Lower leg skin (tissue), 4 donors: Measurements from ENCODE around the gene KLK2. TPM values are rescaled to one million over a fixed set of nuclear protein-coding genes. Genes with fewer than 3 reads are reported as not detected.

Experiments used
- DNase-seq, 2 donors: peaks; one replicate each; pipeline ENCODE4 v3.0.0-alpha.2; 2019; ENCODE audit warnings: low spot score in 2 of 2
- H3K4me3 ChIP-seq: fragments of 200-600 bp; sonication (generic); 2 replicates; pipeline ENCODE4 v1.5.1; 2017; ENCODE audit warnings: mild to moderate bottlenecking, low read depth; ENCODE audit not compliant: poor library complexity, severe bottlenecking
- POLR2A ChIP-seq, 2 donors: fragments of 450-650 bp; IDR thresholded peaks; one replicate each; pipeline ENCODE4 v1.6.1; 2016 to 2017; ENCODE audit warnings: antibody characterized with exemption in 2 of 2, mild to moderate bottlenecking in 1 of 2, moderate library complexity in 1 of 2
- WGBS, 2 donors: methylation state at CpG; one replicate each; pipeline ENCODE4 v1.1.5; 2018; 5-methylcytosine and 5-hydroxymethylcytosine counted together
- intact Hi-C: fragments of 100-400 bp; cut with DNase I; formaldehyde crosslinking; loops from one replicate; pipeline ENCODE4 v1.15.0; 2023; ENCODE audit warnings: low total_unique reads
- total RNA-seq, 4 donors: library from RNA; depleted of rRNA; stranded (reverse); fragments of >200 nt; gene quantifications; one replicate each; pipeline ENCODE4 v1.1.0, GENCODE V29; 2016
- TF ChIP-seq, protein P1 (sequence below), 3 donors: fragments of 450-650 bp; IDR thresholded peaks; one replicate each; pipeline ENCODE4 v1.5.1; 2016; ENCODE audit warnings: antibody characterized with exemption in 3 of 3, mild to moderate bottlenecking in 3 of 3, moderate library complexity in 2 of 3

KLK2 gene
- 10 to 100 TPM in 1 of 4 donors, 1 to 10 TPM in 1, not detected in 2; 5.3 to 31.2 TPM for total RNA-seq

DNA sequence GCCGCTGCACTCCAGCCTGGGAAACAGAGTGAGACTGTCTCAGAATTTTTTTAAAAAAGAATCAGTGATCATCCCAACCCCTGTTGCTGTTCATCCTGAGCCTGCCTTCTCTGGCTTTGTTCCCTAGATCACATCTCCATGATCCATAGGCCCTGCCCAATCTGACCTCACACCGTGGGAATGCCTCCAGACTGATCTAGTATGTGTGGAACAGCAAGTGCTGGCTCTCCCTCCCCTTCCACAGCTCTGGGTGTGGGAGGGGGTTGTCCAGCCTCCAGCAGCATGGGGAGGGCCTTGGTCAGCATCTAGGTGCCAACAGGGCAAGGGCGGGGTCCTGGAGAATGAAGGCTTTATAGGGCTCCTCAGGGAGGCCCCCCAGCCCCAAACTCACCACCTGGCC is at the start of gene KLK2:
Gene KLK2 (plus strand): TSS at position 384 of the 400 bp plus-strand sequence. CDS start 35 bp downstream, outside the sequence.
- WGBS, 2 donors, result 58 to 70% methylated on average over 2 to 3 of the region's 3 CpGs

DNA sequence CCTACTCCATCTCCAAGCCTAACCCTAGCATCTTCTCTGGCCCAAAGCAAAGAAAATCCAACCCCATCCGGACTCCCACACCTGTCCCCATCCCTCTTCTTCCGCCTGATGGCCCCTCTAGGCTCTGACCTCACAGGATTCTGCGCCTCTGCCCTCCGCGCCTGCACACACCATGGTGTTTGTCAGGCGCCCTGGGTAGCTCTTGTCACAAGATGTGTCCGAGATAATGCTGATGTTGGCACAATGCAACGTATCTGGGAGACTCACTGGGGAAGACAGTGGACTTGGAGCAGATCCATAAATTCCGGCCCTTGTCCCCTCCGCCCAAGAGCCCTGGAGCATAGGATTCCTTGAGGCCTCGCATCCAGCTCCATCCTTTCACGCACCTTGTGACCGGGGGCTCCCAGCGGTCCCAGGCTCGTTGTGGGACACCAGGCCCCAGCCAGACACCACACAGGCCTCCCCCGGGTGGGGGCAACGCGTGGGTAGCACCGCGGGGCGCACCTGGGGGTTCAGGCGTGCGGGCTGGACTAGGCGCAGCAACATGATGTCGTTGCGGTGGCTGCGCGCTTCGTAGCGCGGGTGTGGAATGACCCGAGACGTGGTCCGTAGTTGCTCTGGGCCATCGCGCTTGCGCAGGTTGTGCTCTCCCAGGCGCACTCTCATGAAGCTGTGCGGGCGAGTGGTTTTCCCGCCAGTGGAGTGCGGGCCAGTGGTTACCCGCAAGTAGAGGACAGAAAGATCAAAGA is 46.6 kb upstream of the KLK2 start:
- TF ChIP-seq, protein P1, sequence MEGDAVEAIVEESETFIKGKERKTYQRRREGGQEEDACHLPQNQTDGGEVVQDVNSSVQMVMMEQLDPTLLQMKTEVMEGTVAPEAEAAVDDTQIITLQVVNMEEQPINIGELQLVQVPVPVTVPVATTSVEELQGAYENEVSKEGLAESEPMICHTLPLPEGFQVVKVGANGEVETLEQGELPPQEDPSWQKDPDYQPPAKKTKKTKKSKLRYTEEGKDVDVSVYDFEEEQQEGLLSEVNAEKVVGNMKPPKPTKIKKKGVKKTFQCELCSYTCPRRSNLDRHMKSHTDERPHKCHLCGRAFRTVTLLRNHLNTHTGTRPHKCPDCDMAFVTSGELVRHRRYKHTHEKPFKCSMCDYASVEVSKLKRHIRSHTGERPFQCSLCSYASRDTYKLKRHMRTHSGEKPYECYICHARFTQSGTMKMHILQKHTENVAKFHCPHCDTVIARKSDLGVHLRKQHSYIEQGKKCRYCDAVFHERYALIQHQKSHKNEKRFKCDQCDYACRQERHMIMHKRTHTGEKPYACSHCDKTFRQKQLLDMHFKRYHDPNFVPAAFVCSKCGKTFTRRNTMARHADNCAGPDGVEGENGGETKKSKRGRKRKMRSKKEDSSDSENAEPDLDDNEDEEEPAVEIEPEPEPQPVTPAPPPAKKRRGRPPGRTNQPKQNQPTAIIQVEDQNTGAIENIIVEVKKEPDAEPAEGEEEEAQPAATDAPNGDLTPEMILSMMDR (IDR thresholded peaks at IDR 0.05), result no peak
- no peak for TF ChIP-seq POLR2A (IDR thresholded peaks at IDR 0.05)
- intact Hi-C loops, result no loop called here
- WGBS, 2 donors, result 80 to 82% methylated on average over 43 of the region's 43 CpGs
- H3K4me3 ChIP-seq, result no peak overlapping the region
- no peak for DNase-seq

More for the DNA sequence above, at the start of gene KLK2:
- TF ChIP-seq POLR2A (IDR thresholded peaks at IDR 0.05), result no peak
- TF ChIP-seq, protein P1 (IDR thresholded peaks at IDR 0.05), result no peak
- intact Hi-C loops, result loop anchor here (5.0 kb wide), 1 partner anchor 276 kb away; no protein-coding TSS in a partner anchor
- DNase-seq, result no peak
- no peak within 1 kb of the TSS for H3K4me3 ChIP-seq

DNA sequence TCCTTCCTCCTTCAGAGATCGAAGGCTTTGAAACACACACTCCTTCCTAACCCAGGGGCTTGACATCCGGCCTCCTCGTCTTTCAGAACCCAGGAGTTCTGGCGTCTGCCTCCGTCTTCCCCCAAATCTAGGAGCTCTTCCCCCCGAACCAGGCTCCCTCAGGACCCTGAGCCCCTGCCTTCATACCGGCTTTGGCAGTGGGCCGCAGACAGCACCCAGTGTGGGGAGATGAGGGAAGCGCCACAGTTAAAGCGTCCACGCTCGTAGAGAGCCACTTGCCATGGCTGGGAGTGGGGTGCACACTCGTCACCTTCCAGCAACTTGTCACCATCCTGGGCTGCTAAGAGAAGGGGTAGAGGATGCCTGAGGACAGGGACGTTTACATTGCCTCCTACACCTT is 45.8 kb upstream of the KLK2 start:
- TF ChIP-seq, protein P1 (IDR thresholded peaks at IDR 0.05), result no peak
- no peak for TF ChIP-seq POLR2A (IDR thresholded peaks at IDR 0.05)
- 79 to 83% methylated on average over 14 of the region's 14 CpGs for WGBS, 2 donors

DNA sequence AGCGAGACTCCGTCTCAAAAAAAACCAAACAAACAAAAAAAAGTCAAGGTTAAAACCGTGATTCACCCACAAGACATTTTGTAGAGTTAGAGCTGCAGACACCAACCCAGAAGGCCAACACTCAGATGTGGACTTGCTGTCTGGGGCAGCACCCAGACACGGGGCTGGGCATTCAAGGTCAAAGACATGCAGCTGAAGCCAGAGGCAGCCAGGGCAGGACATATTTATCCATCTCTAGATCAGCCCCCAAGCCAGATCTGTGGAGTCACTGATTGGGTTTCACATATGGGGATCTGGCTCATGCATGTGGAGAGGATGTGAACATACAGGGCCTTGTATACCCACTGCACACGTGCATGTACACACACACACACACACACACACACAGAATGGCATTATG is 43.4 kb upstream of the KLK2 start:
- H3K4me3 ChIP-seq, result no peak overlapping the region
- TF ChIP-seq, protein P1 (IDR thresholded peaks at IDR 0.05), result no peak
- no peak for TF ChIP-seq POLR2A (IDR thresholded peaks at IDR 0.05)
- WGBS, 2 donors, result 78 to 81% methylated on average over 5 of the region's 5 CpGs
- DNase-seq, result no peak
- intact Hi-C loops, result no loop called here

More for the DNA sequence above, 45.8 kb upstream of the KLK2 start:
- no peak overlapping the region for H3K4me3 ChIP-seq
- intact Hi-C loops, result no loop called here
- no peak for DNase-seq

DNA sequence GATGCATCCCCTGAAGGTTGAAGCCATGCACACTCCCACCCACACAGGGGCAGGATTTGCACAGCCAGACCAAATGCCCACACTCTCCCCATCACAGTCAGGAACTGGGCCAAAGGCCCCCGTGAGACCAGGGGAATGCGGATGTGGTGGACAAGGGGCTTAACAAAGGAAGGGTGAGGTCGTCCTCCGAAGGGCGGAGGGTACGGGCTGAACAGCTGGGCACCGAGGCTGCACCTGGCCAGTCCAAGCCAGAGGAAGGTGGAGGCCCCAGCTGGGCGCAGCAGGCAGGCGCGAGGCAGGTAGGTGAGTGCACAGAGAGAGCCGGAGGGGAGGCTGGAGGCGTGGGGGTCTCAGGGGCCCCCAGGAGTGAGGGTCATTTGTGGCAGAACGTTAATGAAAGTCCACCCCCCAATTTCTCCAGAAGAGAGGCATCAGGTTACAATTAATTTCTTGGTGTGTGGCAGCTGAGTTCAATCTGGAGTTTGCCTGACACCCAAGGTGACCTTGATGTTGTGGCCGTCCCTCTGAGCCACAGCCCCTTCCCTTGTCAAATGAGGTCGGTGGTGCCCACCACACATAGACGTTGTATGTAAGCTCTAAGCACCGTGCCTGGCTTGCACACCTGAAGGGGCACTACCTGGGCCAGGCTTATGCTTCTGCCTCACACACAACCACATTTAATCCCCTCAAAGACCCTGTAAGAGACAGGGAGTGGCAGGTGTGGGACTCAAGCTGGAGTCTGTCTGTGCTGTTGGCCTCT is 42.8 kb upstream of the KLK2 start:
- TF ChIP-seq, protein P1 (IDR thresholded peaks at IDR 0.05), result no peak
- no peak for TF ChIP-seq POLR2A (IDR thresholded peaks at IDR 0.05)
- DNase-seq, result no peak
- 57 to 58% methylated on average over 17 of the region's 17 CpGs for WGBS, 2 donors
- intact Hi-C loops, result no loop called here
- H3K4me3 ChIP-seq, result no peak overlapping the region
